ENCODE data around the gene KIF25. TPM values are rescaled to one million over a fixed set of nuclear protein-coding genes. Genes with fewer than 3 reads are reported as not detected.

Gene KIF25
- polyA plus RNA-seq, 1 donor from 2014 or later, result not detected

DNA sequence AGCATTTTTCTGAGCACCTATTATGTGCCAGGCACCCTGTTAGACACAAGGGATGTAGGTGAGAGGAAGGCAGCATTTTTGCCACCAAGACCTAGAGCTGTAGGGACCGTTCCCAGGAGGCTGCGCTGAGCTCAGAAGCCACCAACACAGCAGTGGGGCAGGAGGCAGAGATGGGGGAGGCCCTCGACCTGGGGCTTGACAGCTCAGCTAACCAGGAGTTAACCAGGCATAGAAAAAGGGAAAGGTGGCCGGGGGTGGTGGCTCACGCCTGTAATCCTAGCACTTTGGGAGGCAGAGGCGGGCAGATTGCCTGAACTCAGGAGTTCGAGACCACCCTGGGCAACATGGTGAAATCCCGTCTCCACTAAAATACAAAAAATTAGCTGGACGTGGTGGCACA is 29.5 kb downstream of the KIF25 start:
- H3K27me3 ChIP-seq (ENCODE audit: insufficient read depth, low read depth, low read length), result no peaks in the 10 kb centered on the region
- no peaks in the 10 kb centered on the region for H3K36me3 ChIP-seq (ENCODE audit: insufficient read depth, low read length)
- H3K4me3 ChIP-seq (ENCODE audit: low read length), result no peak overlapping the region
- H3K9me3 ChIP-seq (ENCODE audit: low read length), result no peaks in the 10 kb centered on the region
- H3K4me2 ChIP-seq (ENCODE audit: low read length), result no peak overlapping the region
- no peaks in the 10 kb centered on the region for H4K20me1 ChIP-seq (ENCODE audit: insufficient read depth)
- H3F3A ChIP-seq (ENCODE audit: insufficient read depth, low read length, poor library complexity, severe bottlenecking), result no peaks in the 10 kb centered on the region
- no peaks in the 10 kb centered on the region for H3K9me2 ChIP-seq (ENCODE audit: insufficient read depth, low read length)
- TF ChIP-seq, protein P1, sequence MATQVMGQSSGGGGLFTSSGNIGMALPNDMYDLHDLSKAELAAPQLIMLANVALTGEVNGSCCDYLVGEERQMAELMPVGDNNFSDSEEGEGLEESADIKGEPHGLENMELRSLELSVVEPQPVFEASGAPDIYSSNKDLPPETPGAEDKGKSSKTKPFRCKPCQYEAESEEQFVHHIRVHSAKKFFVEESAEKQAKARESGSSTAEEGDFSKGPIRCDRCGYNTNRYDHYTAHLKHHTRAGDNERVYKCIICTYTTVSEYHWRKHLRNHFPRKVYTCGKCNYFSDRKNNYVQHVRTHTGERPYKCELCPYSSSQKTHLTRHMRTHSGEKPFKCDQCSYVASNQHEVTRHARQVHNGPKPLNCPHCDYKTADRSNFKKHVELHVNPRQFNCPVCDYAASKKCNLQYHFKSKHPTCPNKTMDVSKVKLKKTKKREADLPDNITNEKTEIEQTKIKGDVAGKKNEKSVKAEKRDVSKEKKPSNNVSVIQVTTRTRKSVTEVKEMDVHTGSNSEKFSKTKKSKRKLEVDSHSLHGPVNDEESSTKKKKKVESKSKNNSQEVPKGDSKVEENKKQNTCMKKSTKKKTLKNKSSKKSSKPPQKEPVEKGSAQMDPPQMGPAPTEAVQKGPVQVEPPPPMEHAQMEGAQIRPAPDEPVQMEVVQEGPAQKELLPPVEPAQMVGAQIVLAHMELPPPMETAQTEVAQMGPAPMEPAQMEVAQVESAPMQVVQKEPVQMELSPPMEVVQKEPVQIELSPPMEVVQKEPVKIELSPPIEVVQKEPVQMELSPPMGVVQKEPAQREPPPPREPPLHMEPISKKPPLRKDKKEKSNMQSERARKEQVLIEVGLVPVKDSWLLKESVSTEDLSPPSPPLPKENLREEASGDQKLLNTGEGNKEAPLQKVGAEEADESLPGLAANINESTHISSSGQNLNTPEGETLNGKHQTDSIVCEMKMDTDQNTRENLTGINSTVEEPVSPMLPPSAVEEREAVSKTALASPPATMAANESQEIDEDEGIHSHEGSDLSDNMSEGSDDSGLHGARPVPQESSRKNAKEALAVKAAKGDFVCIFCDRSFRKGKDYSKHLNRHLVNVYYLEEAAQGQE (IDR thresholded peaks at IDR 0.05; ENCODE audit: borderline replicate concordance), result no peak
- no peak for TF ChIP-seq RAD21 (conservative IDR thresholded peaks at IDR 0.05)
- TF ChIP-seq, protein P2, sequence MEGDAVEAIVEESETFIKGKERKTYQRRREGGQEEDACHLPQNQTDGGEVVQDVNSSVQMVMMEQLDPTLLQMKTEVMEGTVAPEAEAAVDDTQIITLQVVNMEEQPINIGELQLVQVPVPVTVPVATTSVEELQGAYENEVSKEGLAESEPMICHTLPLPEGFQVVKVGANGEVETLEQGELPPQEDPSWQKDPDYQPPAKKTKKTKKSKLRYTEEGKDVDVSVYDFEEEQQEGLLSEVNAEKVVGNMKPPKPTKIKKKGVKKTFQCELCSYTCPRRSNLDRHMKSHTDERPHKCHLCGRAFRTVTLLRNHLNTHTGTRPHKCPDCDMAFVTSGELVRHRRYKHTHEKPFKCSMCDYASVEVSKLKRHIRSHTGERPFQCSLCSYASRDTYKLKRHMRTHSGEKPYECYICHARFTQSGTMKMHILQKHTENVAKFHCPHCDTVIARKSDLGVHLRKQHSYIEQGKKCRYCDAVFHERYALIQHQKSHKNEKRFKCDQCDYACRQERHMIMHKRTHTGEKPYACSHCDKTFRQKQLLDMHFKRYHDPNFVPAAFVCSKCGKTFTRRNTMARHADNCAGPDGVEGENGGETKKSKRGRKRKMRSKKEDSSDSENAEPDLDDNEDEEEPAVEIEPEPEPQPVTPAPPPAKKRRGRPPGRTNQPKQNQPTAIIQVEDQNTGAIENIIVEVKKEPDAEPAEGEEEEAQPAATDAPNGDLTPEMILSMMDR (IDR thresholded peaks at IDR 0.05; ENCODE audit: poor library complexity, severe bottlenecking), result no peak
- TF ChIP-seq TAF1 (IDR thresholded peaks at IDR 0.05; ENCODE audit: low read depth), result no peak
- no peak for TF ChIP-seq EP300 (conservative IDR thresholded peaks at IDR 0.05; ENCODE audit: poor library complexity, severe bottlenecking)
- no peak for TF ChIP-seq MXI1 (conservative IDR thresholded peaks at IDR 0.05; ENCODE audit: poor library complexity, severe bottlenecking)
- TF ChIP-seq SMC3 (conservative IDR thresholded peaks at IDR 0.05; ENCODE audit: poor library complexity), result no peak
- no peak for TF ChIP-seq POLR2AphosphoS5 (IDR thresholded peaks at IDR 0.05)
- TF ChIP-seq EZH2 (IDR thresholded peaks at IDR 0.05; ENCODE audit: borderline replicate concordance, insufficient read depth, low read length, poor library complexity, severe bottlenecking), result no peak
- H3K79me2 ChIP-seq (replicated peaks; ENCODE audit: insufficient read depth, low read length), result no peaks in the 10 kb centered on the region
- H2AFZ ChIP-seq (ENCODE audit: low read depth, low read length), result no peak overlapping the region
- H3K9ac ChIP-seq (ENCODE audit: low read length), result no peak overlapping the region
- no peak overlapping the region for H3K27ac ChIP-seq (ENCODE audit: low read length)

DNA sequence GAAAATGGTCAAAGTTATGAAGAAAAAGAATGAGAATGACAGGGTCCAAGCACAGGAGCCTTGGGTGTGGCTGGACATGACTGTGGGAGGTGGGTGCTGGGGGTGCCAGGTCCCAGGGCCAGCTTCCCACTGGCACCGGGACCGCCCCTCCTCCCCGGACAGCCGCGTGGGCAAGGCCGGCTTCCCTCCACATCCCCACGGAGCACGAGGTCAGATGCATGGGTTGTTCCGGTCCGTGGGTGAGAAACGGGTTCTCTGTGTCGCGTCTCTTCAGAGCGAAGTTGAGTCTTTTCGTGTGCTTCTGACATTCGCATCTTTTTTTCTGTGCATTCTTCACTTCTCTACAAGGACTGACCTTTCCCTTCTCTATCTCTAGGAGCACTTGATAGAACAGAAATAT is 30.1 kb downstream of the KIF25 start:
- no peak overlapping the region for H3K4me2 ChIP-seq (ENCODE audit: low read length)
- no peaks in the 10 kb centered on the region for H4K20me1 ChIP-seq (ENCODE audit: insufficient read depth)
- no peaks in the 10 kb centered on the region for H3K27me3 ChIP-seq (ENCODE audit: insufficient read depth, low read depth, low read length)
- H3F3A ChIP-seq (ENCODE audit: insufficient read depth, low read length, poor library complexity, severe bottlenecking), result no peaks in the 10 kb centered on the region
- no peaks in the 10 kb centered on the region for H3K9me3 ChIP-seq (ENCODE audit: low read length)
- H2AFZ ChIP-seq (ENCODE audit: low read depth, low read length), result no peak overlapping the region
- no peaks in the 10 kb centered on the region for H3K9me2 ChIP-seq (ENCODE audit: insufficient read depth, low read length)
- no peak overlapping the region for H3K9ac ChIP-seq (ENCODE audit: low read length)
- TF ChIP-seq, protein P1 (IDR thresholded peaks at IDR 0.05; ENCODE audit: borderline replicate concordance), result no peak
- TF ChIP-seq EZH2 (IDR thresholded peaks at IDR 0.05; ENCODE audit: borderline replicate concordance, insufficient read depth, low read length, poor library complexity, severe bottlenecking), result no peak
- no peak for TF ChIP-seq EP300 (conservative IDR thresholded peaks at IDR 0.05; ENCODE audit: poor library complexity, severe bottlenecking)
- TF ChIP-seq RAD21 (conservative IDR thresholded peaks at IDR 0.05), result no peak
- TF ChIP-seq, protein P2 (IDR thresholded peaks at IDR 0.05; ENCODE audit: poor library complexity, severe bottlenecking), result no peak
- TF ChIP-seq TAF1 (IDR thresholded peaks at IDR 0.05; ENCODE audit: low read depth), result no peak
- H3K79me2 ChIP-seq (replicated peaks; ENCODE audit: insufficient read depth, low read length), result no peaks in the 10 kb centered on the region
- H3K36me3 ChIP-seq (ENCODE audit: insufficient read depth, low read length), result no peaks in the 10 kb centered on the region
- no peak overlapping the region for H3K27ac ChIP-seq (ENCODE audit: low read length)
- no peak overlapping the region for H3K4me3 ChIP-seq (ENCODE audit: low read length)
